WTC11 (cell line): ENCODE measurements around the gene VSTM2B. TPM values are rescaled to one million over a fixed set of nuclear protein-coding genes. Genes with fewer than 3 reads are reported as not detected.

Experiments used
- ATAC-seq: fragments of 200-7000 bp; cut with Tn5 transposase; 2 replicates; pipeline ENCODE4 v1.10.0; 2021; ENCODE audit warnings: mild to moderate bottlenecking, moderate library complexity
- CTCF ChIA-PET: fragments of 300-600 bp; sonication (Branson Sonifier 250); formaldehyde crosslinking; loops from one replicate; lab custom pipeline; 2021; ENCODE audit warnings: antibody characterized with exemption; lab: Charles Lee
- POLR2A ChIA-PET: fragments of 350-600 bp; sonication (Branson Sonifier 250); formaldehyde crosslinking; loops from one replicate; lab custom pipeline; 2021; ENCODE audit warnings: antibody characterized with exemption; lab: Charles Lee
- DNase-seq: peaks from one replicate; pipeline ENCODE4 v3.0.0; 2021; ENCODE audit warnings: low spot score
- H3K27ac Mint-ChIP-seq: 2 replicates; pipeline ENCODE4 v1.8.0; 2021; ENCODE audit warnings: mixed read lengths
- H3K27me3 Mint-ChIP-seq: 2 replicates; pipeline ENCODE4 v1.8.0; 2021; ENCODE audit warnings: low read depth, mild to moderate bottlenecking, moderate library complexity, mixed read lengths
- H3K36me3 Mint-ChIP-seq: 2 replicates; pipeline ENCODE4 v1.8.0; 2021; ENCODE audit warnings: mixed read lengths
- H3K4me1 Mint-ChIP-seq: 2 replicates; pipeline ENCODE4 v1.8.0; 2022; ENCODE audit warnings: mixed read lengths
- H3K4me3 Mint-ChIP-seq: 2 replicates; pipeline ENCODE4 v1.8.0; 2021; ENCODE audit warnings: mild to moderate bottlenecking, moderate library complexity, mixed read lengths
- H3K9me3 Mint-ChIP-seq: 2 replicates; pipeline ENCODE4 v1.8.0; 2021; ENCODE audit warnings: mixed read lengths
- ATF1 ChIP-seq: sonication (generic); formaldehyde crosslinking; IDR thresholded peaks from 2 replicates; pipeline ENCODE4 v1.8.1; 2023; ENCODE audit warnings: mild to moderate bottlenecking, moderate library complexity, missing genetic modification reagents
- CBFB ChIP-seq: sonication (generic); formaldehyde crosslinking; IDR thresholded peaks from 2 replicates; pipeline ENCODE4 v1.8.1; 2022; ENCODE audit warnings: mild to moderate bottlenecking, low read depth, missing genetic modification reagents
- ELF4 ChIP-seq: sonication (generic); formaldehyde crosslinking; IDR thresholded peaks from 2 replicates; pipeline ENCODE4 v1.8.1; 2022; ENCODE audit warnings: low read depth, mild to moderate bottlenecking, moderate library complexity, missing genetic modification reagents
- FOXP1 ChIP-seq: sonication (generic); formaldehyde crosslinking; IDR thresholded peaks from 2 replicates; pipeline ENCODE4 v1.8.0; 2022; ENCODE audit warnings: missing genetic modification reagents, mild to moderate bottlenecking, moderate library complexity, borderline replicate concordance
- NR3C1 ChIP-seq: sonication (generic); formaldehyde crosslinking; conservative IDR thresholded peaks from 2 replicates; pipeline ENCODE4 v1.8.1; 2023; ENCODE audit warnings: low read depth, mild to moderate bottlenecking, missing genetic modification reagents
- PRRX2 ChIP-seq: fragments of 250-450 bp; sonication (Bioruptor Pico); IDR thresholded peaks from 2 replicates; pipeline ENCODE4 v1.8.0; 2021; ENCODE audit warnings: mild to moderate bottlenecking
- RORB ChIP-seq: fragments of 250-450 bp; sonication (Bioruptor Pico); IDR thresholded peaks from 2 replicates; pipeline ENCODE4 v1.9.0; 2021; ENCODE audit warnings: mild to moderate bottlenecking
- TEAD4 ChIP-seq: sonication (generic); formaldehyde crosslinking; IDR thresholded peaks from 2 replicates; pipeline ENCODE4 v1.8.0; 2022; ENCODE audit warnings: mild to moderate bottlenecking, missing genetic modification reagents
- ZNF219 ChIP-seq: sonication (generic); formaldehyde crosslinking; IDR thresholded peaks from 2 replicates; pipeline ENCODE4 v1.8.0; 2023; ENCODE audit warnings: missing genetic modification reagents, mild to moderate bottlenecking, borderline replicate concordance
- total RNA-seq: library from RNA; stranded (reverse); gene quantifications from 3 replicates; pipeline ENCODE4 v1.2.3, GENCODE V29; 2021
- TF ChIP-seq, protein P1 (sequence below): fragments of 250-450 bp; sonication (Bioruptor Pico); IDR thresholded peaks from 2 replicates; pipeline ENCODE4 v1.9.0; 2021; ENCODE audit warnings: moderate library complexity, mild to moderate bottlenecking, inconsistent platforms, borderline replicate concordance
- TF ChIP-seq, protein P2 (sequence below): fragments of 250-450 bp; sonication (Bioruptor Pico); IDR thresholded peaks from 2 replicates; pipeline ENCODE4 v1.9.0; 2021; ENCODE audit warnings: mild to moderate bottlenecking
- TF ChIP-seq, protein P3 (sequence below): sonication (generic); formaldehyde crosslinking; IDR thresholded peaks from 2 replicates; pipeline ENCODE4 v1.8.1; 2022; ENCODE audit warnings: low read depth, mild to moderate bottlenecking, moderate library complexity, missing genetic modification reagents, borderline replicate concordance
- TF ChIP-seq, protein P4 (sequence below): fragments of 250-450 bp; sonication (Bioruptor Pico); IDR thresholded peaks from 2 replicates; pipeline ENCODE4 v1.9.0; 2021; ENCODE audit warnings: mild to moderate bottlenecking
- TF ChIP-seq, protein P5 (sequence below): fragments of 200-600 bp; IDR thresholded peaks from 2 replicates; pipeline ENCODE4 v1.8.0; 2022; ENCODE audit warnings: antibody characterized with exemption
- TF ChIP-seq, protein P6 (sequence below): sonication (generic); formaldehyde crosslinking; IDR thresholded peaks from 2 replicates; pipeline ENCODE4 v1.8.1; 2023; ENCODE audit warnings: mild to moderate bottlenecking, missing genetic modification reagents
- TF ChIP-seq, protein P7 (sequence below): sonication (generic); formaldehyde crosslinking; IDR thresholded peaks from 2 replicates; pipeline ENCODE4 v1.8.1; 2022; ENCODE audit warnings: low read depth, missing genetic modification reagents, borderline replicate concordance
- TF ChIP-seq, protein P8 (sequence below): sonication (generic); formaldehyde crosslinking; IDR thresholded peaks from 2 replicates; pipeline ENCODE4 v1.8.0; 2022; ENCODE audit warnings: mild to moderate bottlenecking, missing genetic modification reagents

Gene VSTM2B
- total RNA-seq, 1 experiment from 2014 or later: 3.2 TPM

DNA sequence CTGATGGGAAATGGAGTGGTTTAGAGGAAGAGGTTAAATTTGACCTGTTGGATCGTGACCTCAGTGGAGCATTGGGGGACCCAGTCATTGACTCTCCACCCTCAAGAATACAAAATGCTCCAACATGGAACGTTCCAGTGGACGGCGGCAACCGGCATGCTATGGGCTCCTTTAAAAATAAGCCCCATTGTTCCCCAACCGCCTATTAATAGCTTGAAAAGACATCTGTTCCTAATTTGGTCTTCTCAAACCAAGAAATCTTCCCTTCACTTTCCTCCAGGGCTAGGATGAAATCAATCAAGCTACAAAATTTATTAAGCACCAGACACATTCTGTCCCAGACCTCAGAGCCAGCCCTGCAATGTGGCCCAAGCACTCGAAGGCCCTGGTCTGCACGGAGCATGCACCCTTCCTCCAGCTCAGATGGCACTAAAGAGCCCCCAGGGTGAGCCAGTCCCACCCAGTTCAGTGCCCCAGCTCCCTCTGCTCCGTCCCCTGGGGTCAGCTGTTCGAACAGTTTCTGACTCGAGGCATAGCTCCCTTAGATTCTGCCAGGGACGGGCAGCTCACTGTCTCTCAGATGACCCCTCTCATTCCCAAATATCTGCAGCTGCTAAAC, 22.5 kb upstream of the VSTM2B start:
- H3K27me3 Mint-ChIP-seq: 0 out of 2 replicates have a peak, but pooled peaks cover 2% of the 10 kb centered on the region
- no peak for ATAC-seq

DNA sequence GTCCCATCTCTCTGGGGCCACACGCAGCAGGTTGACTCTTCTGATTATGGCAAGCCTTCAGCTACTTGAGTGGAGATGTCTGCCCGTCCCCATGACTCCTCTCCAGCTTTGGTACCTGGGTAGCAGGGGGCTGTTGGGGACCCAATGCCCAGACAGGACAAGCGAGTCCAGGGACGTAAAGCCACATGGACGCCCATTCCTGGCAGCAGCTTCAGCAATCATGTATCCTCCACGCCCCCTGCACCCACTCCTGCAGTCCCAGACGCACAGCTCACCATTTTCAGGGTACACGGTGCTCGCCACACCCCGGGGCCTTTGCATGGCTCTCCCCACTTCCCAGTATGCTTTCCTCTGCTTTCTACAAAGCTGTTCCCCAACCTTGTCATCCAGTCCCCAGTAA, 22.0 kb upstream of the VSTM2B start:
- H3K27ac Mint-ChIP-seq: no peak overlapping the region
- H3K4me3 Mint-ChIP-seq: no peak overlapping the region
- peaks cover 11% of the 10 kb centered on the region for H3K4me1 Mint-ChIP-seq
- DNase-seq (no peak), ATAC-seq (no peak)
- ChIA-PET POLR2A (interaction anchor here (1.0 kb wide), 1 partner anchor 21 kb away, joined by 3 read pairs; no protein-coding TSS in a partner anchor), CTCF (interaction anchor here (1.6 to 2.7 kb wide), 3 partner anchors 21 to 36 kb away, joined by 5 to 10 read pairs (median 6); no protein-coding TSS in a partner anchor)
- H3K9me3 Mint-ChIP-seq: peaks cover 6% of the 10 kb centered on the region
- 0 out of 2 replicates have a peak, but pooled peaks cover 3% of the 10 kb centered on the region for H3K27me3 Mint-ChIP-seq
- H3K36me3 Mint-ChIP-seq: no peaks in the 10 kb centered on the region
- no peak for TF ChIP-seq NR3C1 (CRISPR knock-in tag)
- TF ChIP-seq, protein P1, sequence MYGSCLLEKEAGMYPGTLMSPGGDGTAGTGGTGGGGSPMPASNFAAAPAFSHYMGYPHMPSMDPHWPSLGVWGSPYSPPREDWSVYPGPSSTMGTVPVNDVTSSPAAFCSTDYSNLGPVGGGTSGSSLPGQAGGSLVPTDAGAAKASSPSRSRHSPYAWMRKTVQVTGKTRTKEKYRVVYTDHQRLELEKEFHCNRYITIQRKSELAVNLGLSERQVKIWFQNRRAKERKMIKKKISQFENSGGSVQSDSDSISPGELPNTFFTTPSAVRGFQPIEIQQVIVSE (CRISPR knock-in tag): no peak
- no peak for TF ChIP-seq PRRX2 (CRISPR knock-in tag)
- TF ChIP-seq, protein P2, sequence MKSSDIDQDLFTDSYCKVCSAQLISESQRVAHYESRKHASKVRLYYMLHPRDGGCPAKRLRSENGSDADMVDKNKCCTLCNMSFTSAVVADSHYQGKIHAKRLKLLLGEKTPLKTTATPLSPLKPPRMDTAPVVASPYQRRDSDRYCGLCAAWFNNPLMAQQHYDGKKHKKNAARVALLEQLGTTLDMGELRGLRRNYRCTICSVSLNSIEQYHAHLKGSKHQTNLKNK (CRISPR knock-in tag): no peak
- TF ChIP-seq, protein P3, sequence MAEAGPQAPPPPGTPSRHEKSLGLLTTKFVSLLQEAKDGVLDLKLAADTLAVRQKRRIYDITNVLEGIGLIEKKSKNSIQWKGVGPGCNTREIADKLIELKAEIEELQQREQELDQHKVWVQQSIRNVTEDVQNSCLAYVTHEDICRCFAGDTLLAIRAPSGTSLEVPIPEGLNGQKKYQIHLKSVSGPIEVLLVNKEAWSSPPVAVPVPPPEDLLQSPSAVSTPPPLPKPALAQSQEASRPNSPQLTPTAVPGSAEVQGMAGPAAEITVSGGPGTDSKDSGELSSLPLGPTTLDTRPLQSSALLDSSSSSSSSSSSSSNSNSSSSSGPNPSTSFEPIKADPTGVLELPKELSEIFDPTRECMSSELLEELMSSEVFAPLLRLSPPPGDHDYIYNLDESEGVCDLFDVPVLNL (CRISPR knock-in tag): no peak
- TF ChIP-seq, protein P4, sequence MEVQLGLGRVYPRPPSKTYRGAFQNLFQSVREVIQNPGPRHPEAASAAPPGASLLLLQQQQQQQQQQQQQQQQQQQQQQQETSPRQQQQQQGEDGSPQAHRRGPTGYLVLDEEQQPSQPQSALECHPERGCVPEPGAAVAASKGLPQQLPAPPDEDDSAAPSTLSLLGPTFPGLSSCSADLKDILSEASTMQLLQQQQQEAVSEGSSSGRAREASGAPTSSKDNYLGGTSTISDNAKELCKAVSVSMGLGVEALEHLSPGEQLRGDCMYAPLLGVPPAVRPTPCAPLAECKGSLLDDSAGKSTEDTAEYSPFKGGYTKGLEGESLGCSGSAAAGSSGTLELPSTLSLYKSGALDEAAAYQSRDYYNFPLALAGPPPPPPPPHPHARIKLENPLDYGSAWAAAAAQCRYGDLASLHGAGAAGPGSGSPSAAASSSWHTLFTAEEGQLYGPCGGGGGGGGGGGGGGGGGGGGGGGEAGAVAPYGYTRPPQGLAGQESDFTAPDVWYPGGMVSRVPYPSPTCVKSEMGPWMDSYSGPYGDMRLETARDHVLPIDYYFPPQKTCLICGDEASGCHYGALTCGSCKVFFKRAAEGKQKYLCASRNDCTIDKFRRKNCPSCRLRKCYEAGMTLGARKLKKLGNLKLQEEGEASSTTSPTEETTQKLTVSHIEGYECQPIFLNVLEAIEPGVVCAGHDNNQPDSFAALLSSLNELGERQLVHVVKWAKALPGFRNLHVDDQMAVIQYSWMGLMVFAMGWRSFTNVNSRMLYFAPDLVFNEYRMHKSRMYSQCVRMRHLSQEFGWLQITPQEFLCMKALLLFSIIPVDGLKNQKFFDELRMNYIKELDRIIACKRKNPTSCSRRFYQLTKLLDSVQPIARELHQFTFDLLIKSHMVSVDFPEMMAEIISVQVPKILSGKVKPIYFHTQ (CRISPR knock-in tag): no peak
- TF ChIP-seq ATF1: no peak
- no peak for TF ChIP-seq RORB

More for the DNA sequence above, 22.5 kb upstream of the VSTM2B start:
- TF ChIP-seq FOXP1 (CRISPR knock-in tag): no peak
- TF ChIP-seq, protein P5, sequence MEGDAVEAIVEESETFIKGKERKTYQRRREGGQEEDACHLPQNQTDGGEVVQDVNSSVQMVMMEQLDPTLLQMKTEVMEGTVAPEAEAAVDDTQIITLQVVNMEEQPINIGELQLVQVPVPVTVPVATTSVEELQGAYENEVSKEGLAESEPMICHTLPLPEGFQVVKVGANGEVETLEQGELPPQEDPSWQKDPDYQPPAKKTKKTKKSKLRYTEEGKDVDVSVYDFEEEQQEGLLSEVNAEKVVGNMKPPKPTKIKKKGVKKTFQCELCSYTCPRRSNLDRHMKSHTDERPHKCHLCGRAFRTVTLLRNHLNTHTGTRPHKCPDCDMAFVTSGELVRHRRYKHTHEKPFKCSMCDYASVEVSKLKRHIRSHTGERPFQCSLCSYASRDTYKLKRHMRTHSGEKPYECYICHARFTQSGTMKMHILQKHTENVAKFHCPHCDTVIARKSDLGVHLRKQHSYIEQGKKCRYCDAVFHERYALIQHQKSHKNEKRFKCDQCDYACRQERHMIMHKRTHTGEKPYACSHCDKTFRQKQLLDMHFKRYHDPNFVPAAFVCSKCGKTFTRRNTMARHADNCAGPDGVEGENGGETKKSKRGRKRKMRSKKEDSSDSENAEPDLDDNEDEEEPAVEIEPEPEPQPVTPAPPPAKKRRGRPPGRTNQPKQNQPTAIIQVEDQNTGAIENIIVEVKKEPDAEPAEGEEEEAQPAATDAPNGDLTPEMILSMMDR: no peak
- TF ChIP-seq, protein P6, sequence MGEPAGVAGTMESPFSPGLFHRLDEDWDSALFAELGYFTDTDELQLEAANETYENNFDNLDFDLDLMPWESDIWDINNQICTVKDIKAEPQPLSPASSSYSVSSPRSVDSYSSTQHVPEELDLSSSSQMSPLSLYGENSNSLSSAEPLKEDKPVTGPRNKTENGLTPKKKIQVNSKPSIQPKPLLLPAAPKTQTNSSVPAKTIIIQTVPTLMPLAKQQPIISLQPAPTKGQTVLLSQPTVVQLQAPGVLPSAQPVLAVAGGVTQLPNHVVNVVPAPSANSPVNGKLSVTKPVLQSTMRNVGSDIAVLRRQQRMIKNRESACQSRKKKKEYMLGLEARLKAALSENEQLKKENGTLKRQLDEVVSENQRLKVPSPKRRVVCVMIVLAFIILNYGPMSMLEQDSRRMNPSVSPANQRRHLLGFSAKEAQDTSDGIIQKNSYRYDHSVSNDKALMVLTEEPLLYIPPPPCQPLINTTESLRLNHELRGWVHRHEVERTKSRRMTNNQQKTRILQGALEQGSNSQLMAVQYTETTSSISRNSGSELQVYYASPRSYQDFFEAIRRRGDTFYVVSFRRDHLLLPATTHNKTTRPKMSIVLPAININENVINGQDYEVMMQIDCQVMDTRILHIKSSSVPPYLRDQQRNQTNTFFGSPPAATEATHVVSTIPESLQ (CRISPR knock-in tag): no peak
- TF ChIP-seq, protein P7, sequence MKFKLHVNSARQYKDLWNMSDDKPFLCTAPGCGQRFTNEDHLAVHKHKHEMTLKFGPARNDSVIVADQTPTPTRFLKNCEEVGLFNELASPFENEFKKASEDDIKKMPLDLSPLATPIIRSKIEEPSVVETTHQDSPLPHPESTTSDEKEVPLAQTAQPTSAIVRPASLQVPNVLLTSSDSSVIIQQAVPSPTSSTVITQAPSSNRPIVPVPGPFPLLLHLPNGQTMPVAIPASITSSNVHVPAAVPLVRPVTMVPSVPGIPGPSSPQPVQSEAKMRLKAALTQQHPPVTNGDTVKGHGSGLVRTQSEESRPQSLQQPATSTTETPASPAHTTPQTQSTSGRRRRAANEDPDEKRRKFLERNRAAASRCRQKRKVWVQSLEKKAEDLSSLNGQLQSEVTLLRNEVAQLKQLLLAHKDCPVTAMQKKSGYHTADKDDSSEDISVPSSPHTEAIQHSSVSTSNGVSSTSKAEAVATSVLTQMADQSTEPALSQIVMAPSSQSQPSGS: no peak
- TF ChIP-seq, protein P1 (CRISPR knock-in tag): no peak
- TF ChIP-seq CBFB (CRISPR knock-in tag): no peak
- TF ChIP-seq ZNF219: no peak
- TF ChIP-seq, protein P8, sequence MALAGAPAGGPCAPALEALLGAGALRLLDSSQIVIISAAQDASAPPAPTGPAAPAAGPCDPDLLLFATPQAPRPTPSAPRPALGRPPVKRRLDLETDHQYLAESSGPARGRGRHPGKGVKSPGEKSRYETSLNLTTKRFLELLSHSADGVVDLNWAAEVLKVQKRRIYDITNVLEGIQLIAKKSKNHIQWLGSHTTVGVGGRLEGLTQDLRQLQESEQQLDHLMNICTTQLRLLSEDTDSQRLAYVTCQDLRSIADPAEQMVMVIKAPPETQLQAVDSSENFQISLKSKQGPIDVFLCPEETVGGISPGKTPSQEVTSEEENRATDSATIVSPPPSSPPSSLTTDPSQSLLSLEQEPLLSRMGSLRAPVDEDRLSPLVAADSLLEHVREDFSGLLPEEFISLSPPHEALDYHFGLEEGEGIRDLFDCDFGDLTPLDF (CRISPR knock-in tag): no peak
- TF ChIP-seq TEAD4 (CRISPR knock-in tag): no peak
- no peak for TF ChIP-seq ELF4
- H3K27ac Mint-ChIP-seq: no peak overlapping the region
- peaks cover 16% of the 10 kb centered on the region for H3K4me1 Mint-ChIP-seq
- no peak overlapping the region for H3K4me3 Mint-ChIP-seq
- POLR2A ChIA-PET: interaction anchor here (1.0 kb wide), 1 partner anchor 22 kb away, joined by 3 read pairs; no protein-coding TSS in a partner anchor
- peaks cover 4% of the 10 kb centered on the region for H3K9me3 Mint-ChIP-seq
- DNase-seq: no peak
- CTCF ChIA-PET: interaction anchor here (0.7 to 2.7 kb wide), 4 partner anchors 21 to 86 kb away, joined by 3 to 10 read pairs (median 6); no protein-coding TSS in a partner anchor
- no peaks in the 10 kb centered on the region for H3K36me3 Mint-ChIP-seq
